Epithelial cell of prostate (primary cell): ENCODE results near the gene PLA2G3.

Source experiments
- DNase-seq: peaks from one replicate; pipeline ENCODE4 v3.0.0-alpha.2; 2011; ENCODE audit warnings: low read depth, low spot score
- H3K27ac ChIP-seq: fragments of 450-650 bp; 2 replicates; pipeline ENCODE4 v1.5.1; 2017; ENCODE audit warnings: mild to moderate bottlenecking

PLA2G3 gene

DNA sequence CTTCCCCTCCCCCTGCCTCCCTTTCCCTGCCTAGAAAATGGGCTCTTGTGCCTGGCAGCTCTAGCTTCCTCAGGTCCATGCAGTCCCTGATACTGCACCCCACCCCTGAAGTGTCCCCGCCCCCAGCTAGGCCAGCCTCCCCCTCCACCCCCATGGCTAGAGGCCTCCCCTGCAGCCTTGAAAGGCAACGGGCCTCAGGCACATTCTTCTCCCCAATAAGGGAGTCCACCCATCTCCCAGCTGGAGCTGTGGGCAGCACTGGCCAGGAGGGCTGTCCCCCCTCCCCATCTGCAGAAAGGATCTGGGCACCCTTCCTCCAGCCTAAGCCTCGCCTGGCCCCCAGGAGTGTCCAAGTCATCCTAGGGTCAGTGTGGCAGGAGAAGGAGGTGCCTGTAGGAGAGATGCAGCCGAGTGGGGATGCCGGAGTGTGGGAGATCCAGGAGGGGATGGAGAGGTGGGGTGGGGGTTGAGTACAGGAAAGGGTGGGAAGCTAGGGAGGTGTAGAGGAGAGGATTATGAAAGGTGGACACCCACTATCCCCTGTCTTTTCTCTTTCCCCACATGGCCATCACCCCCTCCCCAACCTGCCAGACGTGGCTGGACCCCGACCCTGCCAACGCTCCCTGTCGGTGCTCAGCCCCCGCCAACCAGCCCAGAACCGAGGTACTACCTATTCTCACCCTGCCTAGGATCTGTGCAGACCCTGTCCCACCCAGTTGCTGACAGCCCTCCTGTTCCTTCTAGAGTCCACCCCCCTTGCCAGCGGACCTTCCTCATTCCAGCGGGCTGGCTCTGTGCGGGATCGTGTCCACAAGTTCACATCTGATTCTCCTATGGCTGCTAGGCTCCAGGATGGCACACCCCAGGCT is 49.9 kb downstream of the PLA2G3 start:
- no peak overlapping the region for H3K27ac ChIP-seq
- DNase-seq, result no peak

DNA sequence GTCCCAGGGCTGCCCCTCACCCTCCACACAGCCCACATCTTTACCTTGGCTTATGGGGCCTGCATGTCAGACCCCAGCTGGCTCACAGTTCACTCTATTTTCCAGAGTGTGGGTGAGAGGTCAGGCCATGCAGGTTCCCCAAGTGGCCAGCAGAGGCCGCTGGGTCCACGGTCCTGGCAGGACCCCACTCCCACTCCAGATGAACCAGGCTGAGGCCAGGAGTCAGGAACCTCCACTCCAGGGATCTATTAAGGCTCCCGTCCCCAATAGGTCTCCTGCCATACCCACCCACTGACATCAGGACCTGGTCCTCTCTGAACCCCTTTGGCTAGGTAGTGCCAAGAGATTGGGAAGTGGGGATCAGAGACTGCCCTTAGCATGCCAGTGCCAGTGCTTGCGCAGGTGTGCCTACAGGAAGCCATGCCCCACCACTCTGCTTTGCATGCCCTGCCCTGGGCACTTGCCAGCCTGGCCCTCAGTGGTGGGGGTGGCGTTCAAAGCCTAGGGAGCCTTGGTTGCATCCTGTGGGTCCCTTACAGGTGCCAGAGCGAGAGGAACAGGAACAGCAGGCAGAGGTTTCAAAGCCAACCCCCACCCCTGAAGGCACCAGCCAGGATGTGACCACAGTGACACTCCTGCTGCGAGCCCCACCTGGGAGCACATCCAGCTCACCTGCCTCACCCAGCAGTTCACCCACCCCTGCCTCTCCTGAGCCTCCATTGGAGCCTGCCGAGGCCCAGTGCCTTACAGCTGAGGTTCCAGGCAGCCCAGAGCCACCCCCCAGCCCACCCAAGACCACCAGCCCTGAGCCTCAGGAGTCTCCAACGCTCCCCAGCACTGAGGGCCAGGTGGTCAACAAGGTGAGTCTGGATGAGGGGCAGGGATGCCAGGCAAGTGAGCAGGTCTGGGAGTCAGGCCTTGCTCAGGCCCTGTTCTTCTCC is 50.9 kb downstream of the PLA2G3 start:
- DNase-seq, result no peak
- no peak overlapping the region for H3K27ac ChIP-seq

DNA sequence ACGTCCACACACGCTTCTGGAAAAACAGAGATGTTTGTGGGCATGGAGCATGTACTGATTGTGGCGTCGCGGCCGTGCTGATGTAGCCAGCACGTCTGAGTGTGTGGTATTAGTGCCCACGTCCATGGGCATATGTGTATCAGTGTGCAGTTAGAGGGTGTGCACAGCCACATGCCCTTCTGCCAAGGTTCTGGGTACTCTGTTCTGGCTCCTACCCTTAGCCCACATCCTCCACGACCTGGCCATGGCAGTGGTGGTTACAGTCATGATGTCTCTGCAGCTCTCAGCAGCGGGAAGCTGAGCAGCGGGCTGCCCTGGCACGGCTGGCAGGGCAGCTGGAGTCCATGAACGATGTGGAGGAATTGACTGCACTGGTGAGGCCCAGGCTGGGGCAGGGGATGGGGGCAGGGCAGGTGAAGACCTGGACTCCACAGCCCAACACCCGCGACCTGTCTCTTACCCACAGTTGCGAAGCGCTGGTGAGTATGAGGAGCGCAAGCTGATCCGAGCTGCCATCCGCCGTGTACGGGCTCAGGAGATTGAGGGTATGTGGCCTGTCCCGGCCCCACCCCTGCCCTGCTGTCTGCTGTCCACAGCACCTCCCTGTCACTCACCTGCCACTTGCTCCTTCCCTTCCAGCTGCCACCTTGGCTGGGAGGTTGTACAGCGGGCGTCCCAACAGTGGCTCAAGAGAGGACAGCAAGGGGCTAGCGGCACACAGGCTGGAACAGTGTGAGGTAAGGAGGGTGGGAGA is 51.9 kb downstream of the PLA2G3 start:
- H3K27ac ChIP-seq, result no peak overlapping the region
- no peak for DNase-seq

DNA sequence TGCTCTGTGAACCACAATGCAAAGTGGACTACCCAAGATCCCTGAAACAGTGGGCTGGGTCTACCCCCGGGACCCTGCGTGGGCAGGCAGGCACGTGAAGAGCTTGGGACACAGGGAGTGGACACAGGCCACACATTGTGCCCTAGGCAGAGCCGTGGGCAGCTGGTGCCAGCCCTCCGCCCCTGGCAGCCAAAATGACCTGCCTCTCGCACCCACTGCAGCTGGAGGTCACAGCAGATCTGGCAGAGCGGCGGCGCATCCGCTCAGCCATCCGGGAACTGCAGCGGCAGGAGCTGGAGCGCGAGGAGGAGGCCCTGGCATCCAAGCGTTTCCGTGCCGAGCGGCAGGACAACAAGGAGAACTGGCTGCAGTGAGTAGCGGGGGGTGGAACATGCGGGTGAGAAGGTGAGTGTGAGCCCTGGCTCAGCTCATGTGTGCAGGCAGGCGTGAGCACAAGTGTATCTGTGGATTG is 52.5 kb downstream of the PLA2G3 start:
- no peak overlapping the region for H3K27ac ChIP-seq
- DNase-seq, result no peak

DNA sequence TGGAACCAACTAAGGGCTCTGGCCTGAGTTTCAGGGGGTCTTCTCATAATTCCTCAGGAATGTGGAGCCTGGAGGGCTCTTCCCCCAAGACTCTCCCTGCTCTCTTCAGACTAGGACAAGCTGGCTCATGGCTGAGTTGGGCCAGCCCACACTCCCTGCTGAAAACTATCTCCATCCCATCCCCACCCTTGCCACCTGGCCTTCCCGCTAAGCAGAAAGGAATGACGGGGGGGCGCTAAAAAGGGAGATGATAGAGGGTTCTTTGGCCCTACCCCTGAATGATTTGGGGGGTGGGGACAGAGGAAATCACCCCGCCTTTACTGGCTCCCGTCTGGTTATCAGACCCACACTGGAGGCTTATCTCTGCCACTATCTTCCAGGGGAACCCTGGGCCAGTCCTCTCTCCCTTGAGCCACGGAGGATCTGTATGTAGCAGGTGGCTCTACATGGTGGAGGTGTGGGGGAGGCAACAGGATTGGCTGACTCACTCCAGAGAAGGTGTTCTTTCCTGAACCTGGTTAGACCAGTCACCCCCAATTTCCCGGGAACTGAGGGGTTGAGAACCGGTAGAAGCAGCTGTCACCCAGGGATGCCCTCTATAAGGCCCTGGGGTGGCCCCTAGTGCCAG is 53.5 kb downstream of the PLA2G3 start:
- peak overlapping the region; percentile 96 for H3K27ac ChIP-seq
- no peak for DNase-seq

DNA sequence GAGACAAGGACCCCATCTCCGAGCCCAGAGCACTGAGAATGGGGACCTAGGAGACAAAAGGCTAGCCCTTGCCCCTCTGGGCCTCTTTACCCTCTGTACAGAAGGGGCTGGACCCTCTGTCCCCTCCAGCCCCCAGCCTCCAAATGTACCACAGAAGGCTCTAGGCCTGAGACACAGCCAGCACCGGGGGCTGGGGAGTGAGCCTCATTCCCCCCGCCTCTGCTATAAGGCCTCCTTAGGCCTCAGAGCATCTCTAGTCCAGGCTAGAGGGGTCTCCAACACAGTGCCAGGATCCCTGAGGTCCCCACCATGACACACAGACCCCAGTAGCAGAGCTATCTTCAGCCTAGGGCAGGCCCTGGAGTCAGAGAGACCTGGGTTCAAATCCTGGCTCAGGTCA is 54.4 kb downstream of the PLA2G3 start:
- peak overlapping the region; percentile 96 for H3K27ac ChIP-seq

DNA sequence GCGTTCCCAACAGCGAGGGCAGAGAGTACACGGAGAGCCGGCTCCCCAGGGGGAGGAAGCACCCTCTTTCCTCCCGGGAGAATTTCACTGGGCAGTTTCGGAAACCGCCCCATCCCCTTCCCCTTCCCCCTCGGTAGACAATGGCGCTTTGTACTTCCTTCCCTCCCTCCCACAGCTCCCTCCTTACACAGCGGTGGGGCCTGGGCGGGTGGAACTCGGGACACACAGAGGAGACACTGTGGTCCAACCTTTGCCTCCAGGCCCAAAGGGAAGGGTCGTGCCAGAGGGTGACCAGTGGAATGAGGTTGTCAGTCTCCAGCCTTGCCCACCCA is 54.8 kb downstream of the PLA2G3 start:
- H3K27ac ChIP-seq, result peak overlapping the region; percentile 96
- no peak for DNase-seq

More for the DNA sequence above, 54.4 kb downstream of the PLA2G3 start:
- DNase-seq, result no peak

DNA sequence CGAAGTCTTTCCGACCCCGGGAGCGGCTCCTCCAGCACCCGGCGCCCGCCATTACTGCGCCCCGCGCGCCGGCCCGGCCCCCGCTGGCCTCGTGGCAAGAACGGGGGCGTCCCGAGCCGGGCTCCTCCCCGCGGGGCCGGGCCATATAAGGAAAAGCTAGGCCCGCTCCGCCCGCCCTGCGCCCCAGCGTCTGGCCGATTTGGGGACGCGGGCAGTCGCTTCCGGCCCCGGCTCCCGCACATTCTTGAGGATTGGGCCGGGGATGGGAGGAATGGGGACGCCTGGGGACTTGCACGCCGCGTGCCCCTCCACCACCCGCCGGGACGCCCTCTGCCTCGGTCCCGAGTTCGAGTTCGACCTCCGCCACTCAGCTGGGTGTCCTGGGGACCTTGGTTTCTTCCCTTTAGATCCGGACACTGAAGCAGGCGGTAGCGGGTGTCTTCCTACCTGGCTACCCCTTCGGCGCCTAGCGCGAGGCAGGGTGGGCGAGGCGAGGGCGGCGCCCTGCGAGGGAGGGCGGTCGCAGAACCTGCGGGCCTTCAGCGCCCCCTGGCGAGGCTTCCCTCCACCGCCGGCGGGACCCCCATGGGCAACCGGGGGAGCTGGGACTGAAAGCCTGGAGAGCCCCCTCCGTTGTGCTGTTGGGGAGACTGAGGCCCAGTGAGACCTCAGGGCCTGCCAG is 55.4 kb downstream of the PLA2G3 start:
- no peak for DNase-seq
- H3K27ac ChIP-seq, result peak overlapping the region; percentile 96
